ENCODE results near the gene ADGRG1. TPM values are rescaled to one million over a fixed set of nuclear protein-coding genes. Genes with fewer than 3 reads are reported as not detected.

Gene ADGRG1
- polyA plus RNA-seq, 1 of the 3 experiments (the other 2 are of a cell fraction): 7.4 TPM

DNA sequence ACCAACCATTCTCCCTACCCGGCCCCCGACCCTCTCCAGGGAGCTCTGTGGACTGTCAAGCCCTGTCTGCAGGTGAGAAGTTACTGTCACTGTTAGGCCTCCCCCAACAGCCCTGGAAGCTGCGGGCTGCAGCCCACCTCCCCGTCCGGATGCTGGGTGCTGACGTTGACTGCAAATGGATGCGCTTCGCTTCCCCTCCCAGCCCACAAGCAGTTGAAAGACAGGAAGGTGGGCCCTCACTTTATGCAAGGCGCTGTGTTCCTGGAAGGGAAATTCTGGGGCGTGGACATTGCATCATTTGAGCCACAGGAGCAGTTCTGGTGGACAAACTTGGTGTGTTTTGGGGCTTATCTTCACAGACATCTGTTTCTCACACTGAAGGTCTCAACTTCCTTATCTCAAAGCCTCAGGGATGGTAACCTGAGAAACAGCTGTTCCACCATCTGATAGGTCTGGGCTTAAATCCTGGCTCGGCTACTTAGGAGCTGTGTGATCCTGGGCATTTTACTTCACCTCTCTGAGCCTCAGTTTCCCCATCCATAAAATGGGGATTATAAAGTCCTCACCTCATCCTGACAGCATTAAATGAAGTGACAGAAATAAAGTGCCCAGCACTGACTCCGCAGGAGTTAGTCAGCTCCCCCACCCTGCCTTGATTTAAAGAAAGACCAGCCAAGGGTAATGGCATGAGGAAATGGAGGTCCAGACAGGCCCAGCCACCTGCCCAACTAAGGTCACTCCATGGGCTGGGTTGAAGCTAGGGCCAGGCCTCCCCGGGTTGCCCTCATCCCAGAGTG lies 61.5 kb downstream of the ADGRG1 start:
- no peaks in the 10 kb centered on the region for H3K79me2 ChIP-seq (ENCODE audit: insufficient read depth)
- H4K20me1 ChIP-seq (ENCODE audit: insufficient read depth): no peaks in the 10 kb centered on the region
- H2AFZ ChIP-seq (ENCODE audit: low read depth): no peak overlapping the region
- H3K36me3 ChIP-seq (replicated peaks in 1 of 2; ENCODE audit: control insufficient read depth in 1 of 2, insufficient read depth in 2 of 2, low read length in 1 of 2): no peaks in the 10 kb centered on the region
- H3F3A ChIP-seq (replicated peaks; ENCODE audit: insufficient read depth): no peaks in the 10 kb centered on the region
- H3K4me2 ChIP-seq: no peak overlapping the region
- H3K9me3 ChIP-seq: no peaks in the 10 kb centered on the region
- 64% methylated on average over 12 of the region's 13 CpGs for WGBS (ENCODE audit: low lambda C conversion rate)
- H3K27me3 ChIP-seq (ENCODE audit: insufficient read depth): no peaks in the 10 kb centered on the region; the same call in 1 of the 2 replicates
- H3K4me3 ChIP-seq (ENCODE audit: low read depth in 2 of 2, low read length in 1 of 2): no peak overlapping the region
- POLR2A ChIA-PET: no interaction called here
- no peak overlapping the region for H3K27ac ChIP-seq (ENCODE audit: low read depth in 2 of 2, low read length in 1 of 2)
- H3K4me1 ChIP-seq (ENCODE audit: control insufficient read depth in 1 of 2, insufficient read depth in 2 of 2, low read depth in 1 of 2, low read length in 1 of 2): peaks cover 0 to 8% of the 10 kb centered on the region in 2 experiments; a peak in 1 of 4 replicates
- DNase-seq: no peak
- H3K9me2 ChIP-seq: no peaks in the 10 kb centered on the region
- CTCF ChIA-PET: interaction anchor here (0.6 to 2.1 kb wide), 5 partner anchors 11 to 114 kb away, joined by 3 to 8 read pairs (median 4); no protein-coding TSS in a partner anchor
- TF ChIP-seq, protein P1, sequence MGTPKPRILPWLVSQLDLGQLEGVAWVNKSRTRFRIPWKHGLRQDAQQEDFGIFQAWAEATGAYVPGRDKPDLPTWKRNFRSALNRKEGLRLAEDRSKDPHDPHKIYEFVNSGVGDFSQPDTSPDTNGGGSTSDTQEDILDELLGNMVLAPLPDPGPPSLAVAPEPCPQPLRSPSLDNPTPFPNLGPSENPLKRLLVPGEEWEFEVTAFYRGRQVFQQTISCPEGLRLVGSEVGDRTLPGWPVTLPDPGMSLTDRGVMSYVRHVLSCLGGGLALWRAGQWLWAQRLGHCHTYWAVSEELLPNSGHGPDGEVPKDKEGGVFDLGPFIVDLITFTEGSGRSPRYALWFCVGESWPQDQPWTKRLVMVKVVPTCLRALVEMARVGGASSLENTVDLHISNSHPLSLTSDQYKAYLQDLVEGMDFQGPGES (IDR thresholded peaks at IDR 0.05; ENCODE audit: low read depth, low read length): no peak
- TF ChIP-seq TAF1 (IDR thresholded peaks at IDR 0.05; ENCODE audit: borderline replicate concordance, low read depth, low read length) (no peak), RAD21 (IDR thresholded peaks at IDR 0.05; ENCODE audit: low read length) (no peak), TCF12 (IDR thresholded peaks at IDR 0.05) (no peak), RCOR1 (IDR thresholded peaks at IDR 0.05; ENCODE audit: low read length) (no peak), NFIC (IDR thresholded peaks at IDR 0.05; ENCODE audit: borderline replicate concordance) (no peak), EP300 (IDR thresholded peaks at IDR 0.05; ENCODE audit: borderline replicate concordance in 1 of 2, low read depth in 1 of 2, low read length in 1 of 2) (no peak), GABPA (IDR thresholded peaks at IDR 0.05; ENCODE audit: low read depth) (no peak), CHD2 (IDR thresholded peaks at IDR 0.05; ENCODE audit: low read length, partially characterized antibody) (no peak)
- TF ChIP-seq, protein P2, sequence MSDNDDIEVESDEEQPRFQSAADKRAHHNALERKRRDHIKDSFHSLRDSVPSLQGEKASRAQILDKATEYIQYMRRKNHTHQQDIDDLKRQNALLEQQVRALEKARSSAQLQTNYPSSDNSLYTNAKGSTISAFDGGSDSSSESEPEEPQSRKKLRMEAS (IDR thresholded peaks at IDR 0.05; ENCODE audit: low read depth): no peak
- TF ChIP-seq, protein P3, sequence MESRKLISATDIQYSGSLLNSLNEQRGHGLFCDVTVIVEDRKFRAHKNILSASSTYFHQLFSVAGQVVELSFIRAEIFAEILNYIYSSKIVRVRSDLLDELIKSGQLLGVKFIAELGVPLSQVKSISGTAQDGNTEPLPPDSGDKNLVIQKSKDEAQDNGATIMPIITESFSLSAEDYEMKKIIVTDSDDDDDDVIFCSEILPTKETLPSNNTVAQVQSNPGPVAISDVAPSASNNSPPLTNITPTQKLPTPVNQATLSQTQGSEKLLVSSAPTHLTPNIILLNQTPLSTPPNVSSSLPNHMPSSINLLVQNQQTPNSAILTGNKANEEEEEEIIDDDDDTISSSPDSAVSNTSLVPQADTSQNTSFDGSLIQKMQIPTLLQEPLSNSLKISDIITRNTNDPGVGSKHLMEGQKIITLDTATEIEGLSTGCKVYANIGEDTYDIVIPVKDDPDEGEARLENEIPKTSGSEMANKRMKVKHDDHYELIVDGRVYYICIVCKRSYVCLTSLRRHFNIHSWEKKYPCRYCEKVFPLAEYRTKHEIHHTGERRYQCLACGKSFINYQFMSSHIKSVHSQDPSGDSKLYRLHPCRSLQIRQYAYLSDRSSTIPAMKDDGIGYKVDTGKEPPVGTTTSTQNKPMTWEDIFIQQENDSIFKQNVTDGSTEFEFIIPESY (IDR thresholded peaks at IDR 0.05; ENCODE audit: borderline replicate concordance, low read depth): no peak
- TF ChIP-seq, protein P4, sequence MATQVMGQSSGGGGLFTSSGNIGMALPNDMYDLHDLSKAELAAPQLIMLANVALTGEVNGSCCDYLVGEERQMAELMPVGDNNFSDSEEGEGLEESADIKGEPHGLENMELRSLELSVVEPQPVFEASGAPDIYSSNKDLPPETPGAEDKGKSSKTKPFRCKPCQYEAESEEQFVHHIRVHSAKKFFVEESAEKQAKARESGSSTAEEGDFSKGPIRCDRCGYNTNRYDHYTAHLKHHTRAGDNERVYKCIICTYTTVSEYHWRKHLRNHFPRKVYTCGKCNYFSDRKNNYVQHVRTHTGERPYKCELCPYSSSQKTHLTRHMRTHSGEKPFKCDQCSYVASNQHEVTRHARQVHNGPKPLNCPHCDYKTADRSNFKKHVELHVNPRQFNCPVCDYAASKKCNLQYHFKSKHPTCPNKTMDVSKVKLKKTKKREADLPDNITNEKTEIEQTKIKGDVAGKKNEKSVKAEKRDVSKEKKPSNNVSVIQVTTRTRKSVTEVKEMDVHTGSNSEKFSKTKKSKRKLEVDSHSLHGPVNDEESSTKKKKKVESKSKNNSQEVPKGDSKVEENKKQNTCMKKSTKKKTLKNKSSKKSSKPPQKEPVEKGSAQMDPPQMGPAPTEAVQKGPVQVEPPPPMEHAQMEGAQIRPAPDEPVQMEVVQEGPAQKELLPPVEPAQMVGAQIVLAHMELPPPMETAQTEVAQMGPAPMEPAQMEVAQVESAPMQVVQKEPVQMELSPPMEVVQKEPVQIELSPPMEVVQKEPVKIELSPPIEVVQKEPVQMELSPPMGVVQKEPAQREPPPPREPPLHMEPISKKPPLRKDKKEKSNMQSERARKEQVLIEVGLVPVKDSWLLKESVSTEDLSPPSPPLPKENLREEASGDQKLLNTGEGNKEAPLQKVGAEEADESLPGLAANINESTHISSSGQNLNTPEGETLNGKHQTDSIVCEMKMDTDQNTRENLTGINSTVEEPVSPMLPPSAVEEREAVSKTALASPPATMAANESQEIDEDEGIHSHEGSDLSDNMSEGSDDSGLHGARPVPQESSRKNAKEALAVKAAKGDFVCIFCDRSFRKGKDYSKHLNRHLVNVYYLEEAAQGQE (IDR thresholded peaks at IDR 0.05; ENCODE audit: low read depth, low read length): no peak
- no peak overlapping the region for H3K9ac ChIP-seq
